Islet precursor cell (in vitro differentiated cells): ENCODE measurements around the gene AKR1A1.
A peak's percentile ranks its signal among the peaks of the same experiment; 100 is the strongest.
"Not testable (repeated sequence)": the region's sequence is repeated elsewhere in the genome, so short reads cannot be mapped to it uniquely, and the experiment has no call there.

Source experiments
- DNase-seq: peaks from one replicate; pipeline ENCODE4 v3.0.0-alpha.2; 2018

AKR1A1 gene

DNA sequence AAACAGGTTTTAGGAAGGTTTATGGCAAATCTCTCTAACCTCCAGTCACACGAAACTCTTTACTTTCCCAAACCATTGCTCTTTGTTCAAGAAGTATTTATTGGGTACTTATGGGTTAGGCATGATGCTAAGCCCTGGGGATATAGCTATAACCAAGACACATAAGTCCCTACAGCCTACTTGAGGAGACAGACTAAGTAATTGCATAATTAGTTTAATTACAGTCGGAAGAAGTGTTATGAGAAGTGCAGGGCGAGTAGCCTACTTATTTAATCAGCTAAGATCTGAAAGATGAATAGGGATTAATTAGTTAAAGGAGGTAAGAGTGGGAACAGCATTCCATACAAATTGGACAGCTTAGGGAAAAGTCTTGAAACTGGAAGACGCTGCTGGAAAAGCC, 20.0 kb downstream of the AKR1A1 start:
- DNase-seq = no peak

GRCh38 chr1:45573231-45573804, 22.7 kb downstream of the AKR1A1 start:
- no peak for DNase-seq

GRCh38 chr1:45574105-45574626, 23.5 kb downstream of the AKR1A1 start:
- DNase-seq = no peak

DNA sequence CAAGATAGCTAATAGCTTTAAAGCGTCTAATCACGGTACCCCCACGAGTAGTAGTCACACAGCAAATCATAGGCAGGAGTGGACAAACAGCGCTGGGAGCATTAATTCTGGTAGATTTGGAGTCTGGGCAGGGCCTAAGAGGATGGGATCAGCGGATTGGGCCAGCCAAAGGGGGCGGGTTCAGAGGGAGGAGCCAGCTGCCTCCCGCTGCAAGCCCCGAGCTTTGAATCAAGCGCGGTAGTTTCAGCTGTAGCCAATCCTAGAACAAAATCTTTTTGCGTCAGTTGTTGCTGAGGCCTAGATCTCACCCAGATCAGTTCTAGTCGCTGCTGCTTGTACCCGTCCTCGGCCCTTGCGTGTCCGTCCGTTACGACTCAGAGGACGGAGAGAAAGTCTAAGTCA, 32.6 kb downstream of the AKR1A1 start:
- DNase-seq = peak; percentile 98

DNA sequence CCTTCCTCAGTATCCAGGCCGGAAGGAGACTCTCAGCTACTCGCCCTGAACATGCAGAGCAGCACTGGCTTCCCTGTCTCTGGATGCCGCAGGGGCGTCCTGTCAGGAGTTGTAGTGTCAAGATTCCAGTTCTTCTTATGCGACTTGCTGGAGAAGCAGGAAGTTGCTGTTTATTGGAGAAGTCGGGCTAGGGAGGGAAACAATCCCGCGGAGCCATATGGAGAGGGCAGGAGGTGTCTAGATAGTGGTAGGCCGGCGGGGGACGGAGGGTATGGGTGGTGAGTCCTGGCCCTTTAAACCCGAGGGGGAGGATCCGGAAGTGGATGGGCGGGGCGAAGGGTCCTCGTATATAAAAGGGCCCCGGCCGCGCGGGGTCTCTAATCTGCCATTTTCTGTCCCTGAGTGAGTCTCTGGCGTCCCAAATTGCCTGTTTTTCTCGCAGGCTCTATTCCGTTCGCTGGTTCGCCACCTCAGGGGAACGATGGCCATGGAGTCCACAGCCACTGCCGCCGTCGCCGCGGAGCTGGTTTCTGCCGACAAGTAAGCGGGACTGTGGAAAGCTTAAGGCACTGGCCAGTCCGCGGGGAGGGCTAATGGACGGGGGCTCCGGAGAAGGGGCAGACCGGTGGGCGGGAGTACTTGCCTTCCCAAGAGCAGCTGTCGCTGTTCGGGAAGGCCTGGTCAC, 33.2 kb downstream of the AKR1A1 start, which contains the start of gene NASP:
Gene NASP (plus strand): TSS at position 376 of the 685 bp plus-strand sequence. CDS start 106 bp downstream, at position 482.
- peak; percentile 92 for DNase-seq

DNA sequence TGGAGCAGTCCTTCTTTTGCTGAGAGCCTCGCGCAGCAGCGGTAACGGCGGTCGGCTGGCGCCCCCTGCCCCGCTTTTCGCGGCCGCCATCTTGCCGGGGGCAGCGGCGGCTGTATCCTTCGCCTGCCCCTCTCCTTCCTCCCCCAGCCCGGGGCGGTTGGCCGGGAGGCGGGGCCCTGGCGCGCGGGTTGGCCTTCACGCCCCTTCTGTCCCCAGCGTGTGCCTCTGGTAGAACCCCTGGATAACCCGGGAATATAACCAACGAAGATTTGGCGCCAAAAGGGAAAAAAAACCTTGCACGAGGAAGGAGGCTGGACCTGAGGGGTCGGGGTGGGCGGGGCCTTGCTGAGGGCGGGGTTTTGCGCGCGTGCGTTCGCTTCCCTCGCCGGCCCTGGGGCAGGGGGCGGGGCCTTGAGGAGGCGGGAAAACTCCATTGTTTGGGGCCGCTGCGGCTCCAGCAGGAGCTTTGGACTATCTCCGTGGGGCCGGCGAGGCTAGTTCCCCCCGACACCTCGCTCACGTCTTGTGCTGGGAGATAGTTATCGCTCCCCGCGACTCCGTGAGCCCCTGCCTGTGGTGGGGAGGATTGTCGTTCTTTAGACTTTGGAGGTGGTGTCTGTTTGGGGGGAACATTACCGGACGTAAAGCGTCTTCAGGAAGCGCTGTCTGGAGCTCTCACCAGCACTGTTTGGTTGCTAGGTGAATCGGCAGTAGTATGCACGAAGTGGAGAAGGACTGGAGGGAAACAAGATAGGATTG, 33.9 kb downstream of the AKR1A1 start:
- peak; percentile 94 for DNase-seq

DNA sequence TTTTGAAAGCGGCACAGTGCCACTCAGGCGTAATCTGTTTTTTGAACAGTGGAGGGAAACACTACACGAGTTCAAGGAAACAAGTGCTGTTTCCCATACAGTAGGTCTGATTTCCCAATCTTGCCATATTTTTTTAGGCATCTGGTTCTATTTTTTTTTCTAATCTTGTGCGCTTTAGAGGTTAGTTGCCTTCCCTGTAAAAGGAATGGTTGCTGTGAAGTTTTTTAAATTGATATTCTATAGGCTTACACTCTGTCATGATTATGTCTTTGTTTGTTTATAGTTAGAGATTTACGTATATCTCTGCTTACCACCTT, 34.4 kb downstream of the AKR1A1 start:
- no peak for DNase-seq

DNA sequence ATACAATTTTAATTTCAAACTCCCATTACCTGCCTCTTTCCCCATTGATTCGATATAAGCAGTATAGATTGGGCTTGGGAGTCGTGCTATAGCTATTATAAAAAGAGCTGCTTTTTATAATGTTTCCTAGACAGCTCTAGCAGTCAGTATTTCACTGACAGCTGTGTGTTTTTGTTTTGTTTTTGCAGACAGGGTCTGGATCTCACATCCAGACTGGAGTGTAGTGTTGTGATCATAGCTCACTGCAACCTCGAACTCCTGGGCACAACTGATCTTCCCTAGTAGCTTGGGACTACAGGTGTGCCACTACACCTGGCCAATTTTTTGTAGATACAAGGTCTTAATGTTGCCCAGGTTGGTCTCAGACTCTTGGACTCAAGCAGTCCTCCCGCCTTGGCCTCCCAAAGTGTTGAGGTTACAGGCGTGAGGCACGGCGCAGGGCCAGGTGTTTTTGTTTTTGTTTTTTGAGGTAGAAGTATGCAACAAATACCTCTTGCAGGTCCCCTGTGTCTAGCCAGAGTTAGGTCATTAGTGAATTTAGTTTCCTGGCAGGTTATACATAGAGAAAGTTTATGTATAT, 35.0 kb downstream of the AKR1A1 start:
- DNase-seq = no peak

DNA sequence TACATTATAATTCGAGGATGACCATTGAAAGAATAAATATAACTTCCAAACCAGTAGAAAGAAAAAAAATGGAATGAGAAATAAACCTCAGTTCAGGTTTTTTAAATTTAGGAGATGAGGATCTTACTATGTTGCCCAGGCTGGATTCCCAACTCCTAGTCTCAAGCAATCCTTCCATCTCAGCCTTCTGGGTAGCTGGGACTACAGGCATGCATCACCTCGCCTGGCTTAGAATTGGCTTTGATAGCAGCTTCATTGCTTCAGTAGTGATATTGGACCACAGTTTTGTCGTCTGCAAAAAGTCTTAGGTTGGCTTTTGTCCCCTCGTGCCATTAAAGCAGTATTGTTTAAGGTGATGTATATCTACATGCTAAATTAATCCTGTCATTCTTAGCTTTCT, 36.1 kb downstream of the AKR1A1 start:
- no peak for DNase-seq

DNA sequence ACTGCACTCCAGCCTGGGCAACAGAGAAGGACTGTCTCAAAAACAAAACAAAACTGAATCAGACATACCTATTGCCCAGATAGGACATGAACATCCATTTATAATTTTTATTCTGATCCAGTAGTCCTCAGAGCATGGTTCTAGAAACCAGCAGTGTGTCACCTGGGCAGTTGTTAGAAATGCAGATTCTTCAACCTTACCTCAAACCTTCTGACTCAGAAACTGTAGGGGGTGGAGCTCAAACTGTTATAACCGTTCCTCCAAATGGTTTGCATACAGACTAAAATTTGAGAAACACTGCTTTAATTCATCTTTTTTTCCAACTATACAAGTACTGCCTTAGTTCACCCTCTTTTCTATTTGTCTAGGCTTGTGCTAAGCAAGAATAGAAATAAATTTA, 39.2 kb downstream of the AKR1A1 start:
- DNase-seq = no peak

GRCh38 chr1:45594412-45594811, 43.8 kb downstream of the AKR1A1 start:
- DNase-seq = no peak

GRCh38 chr1:45596765-45597164, 46.1 kb downstream of the AKR1A1 start:
- DNase-seq = not testable (repeated sequence)

- no peak for DNase-seq
Observed at GRCh38 chr1:45604239-45604638, 53.6 kb downstream of the AKR1A1 start.

DNA sequence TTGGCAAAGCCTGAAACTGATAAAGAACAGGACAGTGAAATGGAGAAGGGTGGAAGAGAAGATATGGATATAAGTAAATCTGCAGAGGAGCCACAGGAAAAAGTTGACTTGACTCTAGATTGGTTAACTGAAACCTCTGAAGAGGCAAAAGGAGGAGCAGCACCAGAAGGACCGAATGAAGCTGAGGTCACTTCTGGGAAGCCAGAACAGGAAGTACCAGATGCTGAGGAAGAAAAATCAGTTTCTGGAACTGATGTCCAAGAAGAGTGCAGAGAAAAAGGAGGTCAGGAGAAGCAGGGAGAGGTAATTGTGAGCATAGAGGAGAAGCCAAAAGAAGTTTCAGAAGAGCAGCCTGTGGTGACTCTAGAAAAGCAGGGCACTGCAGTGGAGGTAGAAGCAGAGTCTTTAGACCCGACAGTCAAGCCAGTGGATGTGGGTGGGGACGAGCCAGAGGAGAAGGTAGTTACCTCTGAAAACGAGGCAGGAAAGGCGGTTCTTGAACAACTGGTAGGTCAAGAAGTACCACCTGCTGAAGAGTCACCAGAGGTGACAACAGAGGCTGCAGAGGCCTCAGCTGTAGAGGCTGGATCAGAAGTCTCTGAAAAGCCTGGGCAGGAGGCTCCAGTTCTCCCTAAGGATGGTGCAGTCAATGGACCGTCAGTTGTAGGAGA, 56.9 kb downstream of the AKR1A1 start:
- DNase-seq = no peak

GRCh38 chr1:45608175-45609156, 57.8 kb downstream of the AKR1A1 start:
- no peak for DNase-seq

DNA sequence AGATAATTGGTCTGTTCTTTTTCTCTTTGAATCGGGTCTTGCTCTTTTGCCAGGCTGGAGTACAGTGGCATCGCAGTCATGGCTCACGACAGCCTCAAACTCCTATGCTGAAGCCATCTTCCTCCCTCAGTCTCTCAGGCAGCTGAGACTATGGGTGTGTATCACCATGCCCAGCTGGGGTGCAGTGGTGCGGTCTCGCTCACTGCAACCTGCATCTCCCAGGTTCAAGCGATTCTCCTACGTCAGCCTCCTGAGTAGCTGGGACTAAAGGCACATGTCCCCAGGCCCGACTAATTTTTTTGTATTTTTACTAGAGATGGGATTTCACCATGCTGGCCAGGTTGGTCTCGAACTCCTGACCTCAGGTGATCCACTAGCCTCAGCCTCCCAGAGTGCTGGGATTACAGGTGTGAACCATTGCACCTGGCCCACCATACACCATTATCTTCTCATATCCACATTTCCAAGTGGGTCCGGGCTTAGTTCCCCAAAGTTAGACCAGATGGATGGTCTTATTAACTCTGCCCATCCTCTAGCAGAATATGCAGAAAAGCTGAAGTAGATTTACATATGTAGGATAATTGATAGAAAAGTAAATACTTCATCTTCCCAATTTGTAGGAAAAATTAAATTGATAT, 60.1 kb downstream of the AKR1A1 start:
- no peak for DNase-seq

GRCh38 chr1:45612941-45613579, 62.4 kb downstream of the AKR1A1 start:
- DNase-seq = no peak

GRCh38 chr1:45615885-45616284, 65.3 kb downstream of the AKR1A1 start:
- no peak for DNase-seq

DNA sequence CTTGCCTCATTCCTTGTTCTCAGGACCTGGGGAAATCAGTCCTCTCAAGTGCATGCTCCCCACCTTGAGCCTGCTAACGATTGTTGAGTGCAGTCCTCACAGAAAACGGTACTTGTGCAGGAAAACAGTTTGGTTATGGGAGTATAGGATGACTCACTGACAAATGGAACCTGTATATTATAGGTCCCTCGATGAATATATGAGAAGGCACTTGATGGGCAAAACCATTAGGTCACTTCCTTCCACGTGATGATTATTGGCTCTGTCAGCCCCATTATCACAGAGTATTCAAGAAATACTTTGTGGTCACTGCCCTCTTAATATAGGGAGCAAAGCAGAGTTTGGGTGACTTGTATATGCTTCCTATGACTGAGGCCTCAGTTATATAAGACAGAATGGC, 67.0 kb downstream of the AKR1A1 start:
- no peak for DNase-seq

DNA sequence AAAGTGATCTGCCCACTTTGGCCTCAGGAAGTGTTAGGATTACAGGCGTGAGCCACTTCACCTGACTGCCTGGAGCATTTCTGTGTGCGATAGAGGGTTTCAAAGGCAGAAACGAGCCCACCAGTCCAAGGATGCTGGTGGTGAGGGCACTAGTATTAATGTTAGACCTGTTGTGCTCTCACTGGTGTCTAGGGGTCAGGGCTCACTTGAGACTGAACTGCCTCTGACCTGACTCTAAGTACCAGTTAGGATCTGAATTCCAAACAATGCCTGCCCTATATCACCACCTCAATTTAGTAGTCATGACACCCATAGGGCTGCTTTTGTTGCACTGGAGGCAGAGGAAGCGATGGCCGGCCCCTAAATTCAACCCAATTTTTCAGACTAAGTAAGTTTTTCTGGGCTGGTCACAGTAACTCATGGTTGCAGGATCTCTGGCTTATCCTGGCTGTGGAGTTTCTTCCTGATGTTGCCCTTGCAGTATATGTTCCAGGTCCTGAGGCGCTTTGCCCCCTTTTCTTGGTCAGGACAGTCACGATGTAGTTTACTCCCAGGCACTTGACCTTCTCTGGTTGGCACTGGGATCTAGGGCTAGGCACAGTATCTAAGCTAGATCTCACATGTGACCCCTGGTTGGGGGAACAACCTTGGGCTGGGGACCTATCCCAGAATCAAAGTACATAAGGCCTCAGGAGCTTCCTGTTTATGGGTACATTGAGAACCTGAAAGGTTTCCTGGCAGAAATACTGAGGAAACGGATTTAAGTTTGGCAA, 68.7 kb downstream of the AKR1A1 start:
- DNase-seq = no peak
